Osteocyte (in vitro differentiated cells): ENCODE data around the gene IGLON5. TPM values are rescaled to one million over a fixed set of nuclear protein-coding genes. Genes with fewer than 3 reads are reported as not detected.

Experiments
- DNase-seq: peaks from one replicate; pipeline ENCODE4 v3.0.0; 2021; ENCODE audit warnings: mixed read lengths; ENCODE audit not compliant: unreplicated experiment; ENCODE audit errors: extremely low spot score
- H3K27ac Mint-ChIP-seq: one replicate; pipeline ENCODE4 v1.8.0; 2021; ENCODE audit warnings: mild to moderate bottlenecking, mixed read lengths; ENCODE audit not compliant: unreplicated experiment
- H3K27me3 Mint-ChIP-seq: one replicate; pipeline ENCODE4 v1.8.0; 2021; ENCODE audit warnings: mixed read lengths; ENCODE audit not compliant: unreplicated experiment
- H3K36me3 Mint-ChIP-seq: one replicate; pipeline ENCODE4 v1.8.0; 2021; ENCODE audit warnings: mixed read lengths; ENCODE audit not compliant: unreplicated experiment
- H3K4me1 Mint-ChIP-seq: one replicate; pipeline ENCODE4 v1.8.0; 2021; ENCODE audit warnings: mixed read lengths; ENCODE audit not compliant: unreplicated experiment
- H3K4me3 Mint-ChIP-seq: one replicate; pipeline ENCODE4 v1.8.0; 2021; ENCODE audit warnings: mild to moderate bottlenecking, moderate library complexity, mixed read lengths; ENCODE audit not compliant: unreplicated experiment
- H3K9me3 Mint-ChIP-seq: one replicate; pipeline ENCODE4 v1.8.0; 2021; ENCODE audit warnings: mixed read lengths; ENCODE audit not compliant: unreplicated experiment
- CTCF ChIP-seq: fragments of 200-600 bp; sonication (generic); IDR thresholded peaks from 2 replicates; pipeline ENCODE4 v1.5.0; 2021; ENCODE audit warnings: antibody characterized with exemption, mild to moderate bottlenecking, moderate library complexity
- total RNA-seq: library from RNA; stranded (reverse); gene quantifications from 2 replicates; pipeline ENCODE4 v1.2.1, GENCODE V29; 2021

IGLON5 gene
- total RNA-seq, 1 donor from 2014 or later = not detected

GRCh38 chr19:51296336-51297093 lies 14.9 kb upstream of the IGLON5 start:
- no peaks in the 10 kb centered on the region for H3K27me3 Mint-ChIP-seq
- no peak for DNase-seq
- no peaks in the 10 kb centered on the region for H3K36me3 Mint-ChIP-seq
- no peak overlapping the region for H3K4me3 Mint-ChIP-seq
- H3K27ac Mint-ChIP-seq = no peak overlapping the region
- no peaks in the 10 kb centered on the region for H3K9me3 Mint-ChIP-seq
- TF ChIP-seq CTCF = no peak
- no peaks in the 10 kb centered on the region for H3K4me1 Mint-ChIP-seq

DNA sequence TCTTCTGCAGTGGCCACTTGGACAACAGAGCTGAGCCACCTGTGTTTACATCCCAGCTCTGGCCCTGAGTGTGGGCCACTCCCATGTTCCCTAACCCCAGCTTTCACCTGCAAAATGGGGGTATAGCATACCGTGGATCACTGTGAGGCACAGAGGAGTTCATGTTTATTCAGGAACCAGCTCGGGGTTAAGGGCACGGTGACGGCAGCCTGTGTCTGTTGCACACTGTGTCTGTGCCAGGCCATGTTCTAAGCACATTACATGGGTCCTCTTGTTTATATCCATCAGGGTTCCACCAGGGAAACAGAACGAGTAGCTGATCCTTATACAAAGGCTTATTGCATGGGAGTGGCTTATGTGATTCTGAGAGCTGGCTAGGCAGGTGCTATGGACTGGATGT lies 14.0 kb upstream of the IGLON5 start:
- no peaks in the 10 kb centered on the region for H3K27me3 Mint-ChIP-seq
- H3K27ac Mint-ChIP-seq = no peak overlapping the region
- no peak for TF ChIP-seq CTCF
- DNase-seq = no peak
- H3K9me3 Mint-ChIP-seq = no peaks in the 10 kb centered on the region
- no peaks in the 10 kb centered on the region for H3K4me1 Mint-ChIP-seq
- H3K36me3 Mint-ChIP-seq = no peaks in the 10 kb centered on the region
- no peak overlapping the region for H3K4me3 Mint-ChIP-seq

DNA sequence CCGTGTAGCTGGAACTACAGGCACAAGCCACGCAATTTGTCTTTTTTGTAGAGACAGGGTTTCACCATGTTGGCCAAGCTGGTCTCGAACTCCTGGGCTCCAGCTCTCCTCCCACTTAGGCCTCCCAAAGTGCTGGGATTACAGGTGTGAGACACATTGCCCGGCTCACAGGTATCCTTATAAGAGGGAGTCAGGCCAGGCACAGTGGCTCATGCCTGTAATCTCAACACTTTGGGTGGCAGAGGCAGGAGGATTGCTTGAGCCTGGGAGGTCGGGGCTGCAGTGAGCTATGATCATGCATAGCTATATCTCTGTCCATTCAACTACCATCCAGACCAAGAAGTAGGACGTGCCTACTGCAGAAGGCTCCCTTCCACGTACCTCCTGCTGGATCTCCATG lies 10.2 kb upstream of the IGLON5 start:
- Mint-ChIP-seq H3K36me3 (no peaks in the 10 kb centered on the region), H3K4me3 (no peak overlapping the region), H3K4me1 (no peaks in the 10 kb centered on the region), H3K27ac (no peak overlapping the region), H3K9me3 (peaks cover 19% of the 10 kb centered on the region), H3K27me3 (no peaks in the 10 kb centered on the region)
- TF ChIP-seq CTCF = no peak
- DNase-seq = no peak

DNA sequence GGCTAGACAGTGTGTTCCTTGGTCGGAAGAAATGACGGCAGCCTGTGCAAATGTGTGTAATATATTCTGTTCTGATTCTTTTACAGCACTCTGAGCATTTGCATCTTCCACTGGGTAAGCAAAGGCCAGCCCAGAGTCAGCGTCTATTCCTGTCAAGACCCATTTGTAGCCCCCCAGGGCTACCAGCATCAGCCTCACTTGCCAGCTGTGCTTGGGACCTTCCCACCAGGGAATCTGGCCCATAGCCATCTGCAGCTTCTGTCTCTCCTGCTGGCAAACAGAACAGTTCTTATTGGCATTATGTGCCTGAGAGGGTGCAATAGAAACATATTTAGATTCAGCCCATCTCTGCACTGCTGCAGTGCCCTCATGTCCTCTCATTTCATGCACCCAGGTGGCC lies 6.0 kb upstream of the IGLON5 start:
- Mint-ChIP-seq H3K27ac (no peak overlapping the region), H3K36me3 (no peaks in the 10 kb centered on the region), H3K4me3 (no peak overlapping the region), H3K9me3 (peaks cover 32% of the 10 kb centered on the region), H3K27me3 (no peaks in the 10 kb centered on the region), H3K4me1 (no peaks in the 10 kb centered on the region)
- TF ChIP-seq CTCF = no peak
- no peak for DNase-seq

- H3K9me3 Mint-ChIP-seq = peaks cover 10% of the 10 kb centered on the region
- no peak overlapping the region for H3K27ac Mint-ChIP-seq
- TF ChIP-seq CTCF = no peak
- H3K27me3 Mint-ChIP-seq = peaks cover 7% of the 10 kb centered on the region
- H3K4me3 Mint-ChIP-seq = no peak overlapping the region
- no peak for DNase-seq
- H3K4me1 Mint-ChIP-seq = no peaks in the 10 kb centered on the region
- H3K36me3 Mint-ChIP-seq = no peaks in the 10 kb centered on the region
Measured at GRCh38 chr19:51316688-51317087, 5.2 kb downstream of the IGLON5 start.
